Loucy (cell line): ENCODE data around the gene TOE1.

Experiments
- H2AFZ ChIP-seq: fragments of 200-600 bp; sonication (generic); 2 replicates; pipeline ENCODE4 v1.6.0; 2016; ENCODE audit warnings: antibody characterized with exemption, mild to moderate bottlenecking, low read length, moderate library complexity
- H3F3A ChIP-seq: fragments of 200-600 bp; 2 replicates; pipeline ENCODE4 v1.6.0; 2016; ENCODE audit warnings: antibody characterized with exemption, low read depth, mild to moderate bottlenecking
- H3K27me3 ChIP-seq: fragments of 200-600 bp; sonication (generic); 2 replicates; pipeline ENCODE4 v1.6.1; 2014; ENCODE audit warnings: low read length, mild to moderate bottlenecking; ENCODE audit not compliant: insufficient read depth, poor library complexity, severe bottlenecking
- H3K36me3 ChIP-seq: fragments of 200-600 bp; sonication (generic); 2 replicates; pipeline ENCODE4 v1.6.1; 2016; ENCODE audit warnings: low read length; ENCODE audit not compliant: insufficient read depth
- H3K4me1 ChIP-seq: fragments of 200-600 bp; sonication (generic); 2 replicates; pipeline ENCODE4 v1.5.1; 2014; ENCODE audit warnings: low read length, mild to moderate bottlenecking; ENCODE audit not compliant: insufficient read depth, poor library complexity, severe bottlenecking
- H3K4me2 ChIP-seq: fragments of 200-600 bp; sonication (generic); 2 replicates; pipeline ENCODE4 v1.6.0; 2014; ENCODE audit warnings: antibody characterized with exemption, low read length, low read depth, mild to moderate bottlenecking; ENCODE audit not compliant: poor library complexity, severe bottlenecking
- H3K4me3 ChIP-seq: fragments of 200-600 bp; sonication (generic); 2 replicates; pipeline ENCODE4 v1.5.1; 2014; ENCODE audit warnings: low read length, mild to moderate bottlenecking, mixed read lengths; ENCODE audit not compliant: poor library complexity, severe bottlenecking
- H3K79me2 ChIP-seq: fragments of 200-600 bp; sonication (generic); 2 replicates; pipeline ENCODE4 v1.6.1; 2014; ENCODE audit warnings: low read length; ENCODE audit not compliant: insufficient read depth
- H3K9ac ChIP-seq: fragments of 200-600 bp; sonication (generic); 2 replicates; pipeline ENCODE4 v1.6.0; 2014; ENCODE audit warnings: mild to moderate bottlenecking, low read depth, low read length, moderate library complexity; ENCODE audit not compliant: poor library complexity, severe bottlenecking
- H3K9me2 ChIP-seq: fragments of 200-600 bp; sonication (generic); replicated peaks from 2 replicates; pipeline ENCODE4 v1.6.1; 2016; ENCODE audit warnings: low read depth, low read length, mixed read lengths
- H3K9me3 ChIP-seq: fragments of 200-600 bp; sonication (generic); 2 replicates; pipeline ENCODE4 v1.6.1; 2014; ENCODE audit warnings: mild to moderate bottlenecking, antibody characterized with exemption, low read length, low read depth; ENCODE audit not compliant: insufficient read depth
- H4K20me1 ChIP-seq: fragments of 200-600 bp; sonication (generic); 2 replicates; pipeline ENCODE4 v1.6.0; 2014; ENCODE audit warnings: antibody characterized with exemption, low read length, mild to moderate bottlenecking; ENCODE audit not compliant: insufficient read depth, poor library complexity, severe bottlenecking
- EZH2phosphoT487 ChIP-seq: fragments of 200-600 bp; IDR thresholded peaks from 2 replicates; pipeline ENCODE4 v1.6.1; 2018; ENCODE audit warnings: antibody characterized with exemption, mild to moderate bottlenecking, moderate library complexity, borderline replicate concordance
- TF ChIP-seq, protein P1 (sequence below): fragments of 200-600 bp; sonication (generic); conservative IDR thresholded peaks from 2 replicates; pipeline ENCODE4 v1.5.1; 2014; ENCODE audit warnings: mild to moderate bottlenecking, antibody characterized with exemption, low read length

The TOE1 gene

DNA sequence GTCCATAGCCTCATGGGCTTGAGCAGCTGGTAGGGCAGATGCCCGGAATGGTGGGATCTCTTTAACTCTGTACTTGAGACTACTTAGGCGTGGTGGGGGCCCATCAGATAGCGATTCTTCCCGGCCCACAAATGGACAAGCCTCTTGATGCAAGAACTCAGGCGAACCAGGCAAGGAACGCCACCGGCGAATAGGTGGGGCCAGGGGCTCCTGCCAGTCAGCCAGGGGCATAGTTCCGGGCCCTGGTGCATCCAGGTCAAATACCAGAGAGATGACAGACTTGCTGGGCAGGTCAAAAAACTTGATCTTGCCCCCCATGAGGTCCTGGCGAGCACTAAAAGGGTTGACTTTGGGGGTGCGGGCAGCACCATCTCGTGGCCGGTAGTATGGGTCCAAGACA lies 5.0 kb downstream of the TOE1 start:
- H3K36me3 ChIP-seq = peaks cover 45% of the 10 kb centered on the region; the same call in 1 of the 2 replicates

DNA sequence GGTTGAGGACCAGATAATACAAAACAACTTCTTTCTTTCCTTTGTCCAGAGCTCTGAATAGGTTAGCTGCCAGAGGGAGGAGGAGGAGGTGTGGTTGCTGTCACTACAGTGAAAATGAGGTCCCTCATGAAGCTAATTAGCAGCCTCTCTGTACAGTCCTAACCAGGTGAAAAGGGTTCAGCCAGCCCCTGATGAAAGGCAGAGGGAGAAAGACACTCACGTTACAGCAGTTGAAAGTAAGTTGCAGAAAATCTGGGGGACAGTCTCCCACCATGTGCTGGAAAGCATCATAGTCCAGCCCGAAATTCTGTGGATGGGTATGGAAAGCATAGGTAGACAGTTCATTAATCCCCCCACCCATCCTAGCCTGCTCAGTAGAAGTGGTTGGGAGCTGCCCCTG lies 6.5 kb downstream of the TOE1 start:
- TF ChIP-seq, protein P1, sequence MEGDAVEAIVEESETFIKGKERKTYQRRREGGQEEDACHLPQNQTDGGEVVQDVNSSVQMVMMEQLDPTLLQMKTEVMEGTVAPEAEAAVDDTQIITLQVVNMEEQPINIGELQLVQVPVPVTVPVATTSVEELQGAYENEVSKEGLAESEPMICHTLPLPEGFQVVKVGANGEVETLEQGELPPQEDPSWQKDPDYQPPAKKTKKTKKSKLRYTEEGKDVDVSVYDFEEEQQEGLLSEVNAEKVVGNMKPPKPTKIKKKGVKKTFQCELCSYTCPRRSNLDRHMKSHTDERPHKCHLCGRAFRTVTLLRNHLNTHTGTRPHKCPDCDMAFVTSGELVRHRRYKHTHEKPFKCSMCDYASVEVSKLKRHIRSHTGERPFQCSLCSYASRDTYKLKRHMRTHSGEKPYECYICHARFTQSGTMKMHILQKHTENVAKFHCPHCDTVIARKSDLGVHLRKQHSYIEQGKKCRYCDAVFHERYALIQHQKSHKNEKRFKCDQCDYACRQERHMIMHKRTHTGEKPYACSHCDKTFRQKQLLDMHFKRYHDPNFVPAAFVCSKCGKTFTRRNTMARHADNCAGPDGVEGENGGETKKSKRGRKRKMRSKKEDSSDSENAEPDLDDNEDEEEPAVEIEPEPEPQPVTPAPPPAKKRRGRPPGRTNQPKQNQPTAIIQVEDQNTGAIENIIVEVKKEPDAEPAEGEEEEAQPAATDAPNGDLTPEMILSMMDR = no peak
- no peak for TF ChIP-seq EZH2phosphoT487
- Histone ChIP-seq H3K36me3 (peaks cover 45% of the 10 kb centered on the region; the same call in 1 of the 2 replicates), H3K27me3 (no peaks in the 10 kb centered on the region), H4K20me1 (peaks cover 20% of the 10 kb centered on the region), H3K4me3 (no peak overlapping the region), H3K9ac (no peak overlapping the region), H3K4me2 (no peak overlapping the region), H3K9me2 (no peaks in the 10 kb centered on the region), H3F3A (no peaks in the 10 kb centered on the region), H2AFZ (no peak overlapping the region), H3K79me2 (peaks cover 33% of the 10 kb centered on the region), H3K4me1 (peaks cover 20% of the 10 kb centered on the region), H3K9me3 (no peaks in the 10 kb centered on the region)

More for the DNA sequence above, 5.0 kb downstream of the TOE1 start:
- H3K4me3 ChIP-seq = no peak overlapping the region
- H3K4me1 ChIP-seq = peaks cover 26% of the 10 kb centered on the region
- H2AFZ ChIP-seq = no peak overlapping the region
- no peaks in the 10 kb centered on the region for H3K27me3 ChIP-seq
- H3K4me2 ChIP-seq = no peak overlapping the region
- H3K9ac ChIP-seq = no peak overlapping the region
- no peaks in the 10 kb centered on the region for H3K9me2 ChIP-seq
- peaks cover 45% of the 10 kb centered on the region for H3K79me2 ChIP-seq
- TF ChIP-seq, protein P1 = no peak
- TF ChIP-seq EZH2phosphoT487 = no peak
- H4K20me1 ChIP-seq = peaks cover 30% of the 10 kb centered on the region
- no peaks in the 10 kb centered on the region for H3F3A ChIP-seq
- no peaks in the 10 kb centered on the region for H3K9me3 ChIP-seq

DNA sequence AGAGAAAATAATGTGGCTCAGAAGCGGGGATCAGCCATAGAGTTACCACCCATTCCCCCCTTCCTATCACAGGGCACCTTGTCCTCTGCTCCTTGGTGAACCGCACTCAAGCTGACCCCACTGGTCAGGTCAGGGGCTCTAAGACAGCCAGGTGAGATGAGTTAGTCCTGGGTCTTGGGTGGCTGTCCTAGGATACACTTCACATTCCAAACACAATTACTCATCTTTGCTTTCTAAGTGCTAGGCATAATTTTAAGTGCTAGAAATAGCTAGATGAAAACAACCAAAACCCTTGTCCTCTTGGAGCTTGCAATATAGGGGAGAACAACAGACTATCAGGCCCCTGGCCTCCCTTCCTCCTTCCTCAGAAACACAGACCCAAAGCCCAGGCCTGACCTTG lies 8.1 kb downstream of the TOE1 start:
- H3K4me3 ChIP-seq = no peak overlapping the region
- no peak overlapping the region for H3K9ac ChIP-seq
- H3K79me2 ChIP-seq = peaks cover 18% of the 10 kb centered on the region
- H3K4me2 ChIP-seq = no peak overlapping the region
- peaks cover 7% of the 10 kb centered on the region for H4K20me1 ChIP-seq
- no peaks in the 10 kb centered on the region for H3K27me3 ChIP-seq
- TF ChIP-seq, protein P1 = no peak
- no peak for TF ChIP-seq EZH2phosphoT487
- no peaks in the 10 kb centered on the region for H3F3A ChIP-seq
- H3K9me2 ChIP-seq = no peaks in the 10 kb centered on the region
- H3K36me3 ChIP-seq = peaks cover 34% of the 10 kb centered on the region; the same call in 1 of the 2 replicates
- H3K4me1 ChIP-seq = peaks cover 6% of the 10 kb centered on the region
- no peak overlapping the region for H2AFZ ChIP-seq
- H3K9me3 ChIP-seq = no peaks in the 10 kb centered on the region
